Ovary (tissue), 9 donors: ENCODE measurements around the gene NID1. TPM values are rescaled to one million over a fixed set of nuclear protein-coding genes. Genes with fewer than 3 reads are reported as not detected.
"Not testable (repeated sequence)": the region's sequence is repeated elsewhere in the genome, so short reads cannot be mapped to it uniquely, and the experiment has no call there.

Source experiments
- DNase-seq, 5 donors: peaks; one replicate each; pipeline ENCODE4 v3.0.0-alpha.2; 2019 to 2020
- H3K27ac ChIP-seq, 2 donors: fragments of 200-600 bp; one replicate each; pipeline versions ENCODE4 v1.5.1 to v1.8.0; 2019 to 2022
- H3K27me3 ChIP-seq: fragments of 200-600 bp; one replicate; pipeline ENCODE4 v1.8.0; 2022
- H3K36me3 ChIP-seq: fragments of 200-600 bp; sonication (generic); one replicate; pipeline ENCODE4 v1.5.1; 2019
- H3K4me1 ChIP-seq: one replicate; pipeline ENCODE4 v1.8.1; 2013; ENCODE audit warnings: mild to moderate bottlenecking, moderate library complexity; ENCODE audit not compliant: insufficient read depth
- H3K4me3 ChIP-seq: fragments of 200-600 bp; sonication (generic); one replicate; pipeline ENCODE4 v1.5.1; 2017
- H3K9me3 ChIP-seq, 2 donors: fragments of 200-600 bp in 1 of 2; sonication (generic) in 1 of 2; one replicate each; pipeline versions ENCODE4 v1.5.1 to v1.8.1; 2013 to 2019; ENCODE audit warnings: mild to moderate bottlenecking in 1 of 2, moderate library complexity in 1 of 2
- EP300 ChIP-seq: sonication (generic); formaldehyde crosslinking; IDR thresholded peaks from one replicate; pipeline ENCODE4 v1.6.1; 2017; ENCODE audit warnings: antibody characterized with exemption
- POLR2A ChIP-seq: fragments of 450-650 bp; IDR thresholded peaks from one replicate; pipeline ENCODE4 v1.6.1; 2017; ENCODE audit warnings: antibody characterized with exemption, mild to moderate bottlenecking, moderate library complexity
- WGBS, 3 donors: extraction: QIAGEN DNeasy Blood & Tissue Kit in 1 of 3; methylation state at CpG; one replicate each; pipeline versions ENCODE4 v1.1.5 to v1.1.7; 2013 to 2017; 5-methylcytosine and 5-hydroxymethylcytosine counted together
- intact Hi-C, 4 donors: fragments of 100-400 bp; cut with DNase I; formaldehyde crosslinking; loops; one replicate each; pipeline versions ENCODE4 v1.11.0 to v1.15.1; 2022 to 2023
- polyA plus RNA-seq, 2 donors: library from polyadenylated mRNA; stranded (reverse); fragments of 200-250 nt in 1 of 2; fragments of 350-450 nt in 1 of 2; fragmentation: Illumina TruSeq in 1 of 2; extraction: RNeasy Lipid Tissue Mini Kit (QIAGEN cat#74804) in 1 of 2; gene quantifications; one replicate each; pipeline ENCODE4 v1.2.3, GENCODE V29; 2013 to 2014
- total RNA-seq, 7 donors: library from RNA; depleted of rRNA in 2 of 7; stranded (reverse); fragments of >200 nt in 2 of 7; fragmentation: NEBNext Ultra II Directional in 3 of 7; extraction: Animal tissue kit (Norgen Biotek cat#: 25700) in 3 of 7; gene quantifications; one replicate each; pipeline versions ENCODE4 v1.1.0 to v1.2.4, GENCODE V29; 2016 to 2023
- TF ChIP-seq, protein P1 (sequence below), 3 donors: fragments of 450-650 bp in 2 of 3; fragments of 200-600 bp in 1 of 3; IDR thresholded peaks; one replicate each; pipeline versions ENCODE4 v1.5.1 to v1.8.0; 2016 to 2022; ENCODE audit warnings: antibody characterized with exemption in 3 of 3, mild to moderate bottlenecking in 1 of 3
- donor health status: DM: no; HTN: no; CAD: no; lungs with moderate emphysema.
- donor health status: DM: no; HTN: no; CAD: no.
- donor health status: Bipolar disorder and iron deficiency.
- donor health status: DM: yes; HTN: yes; CAD: no.
- donor health status: DM: no; HTN: no; CAD: no.
- donor health status: DM: yes; HTN: yes; CAD: no.

Gene NID1
- total and polyA plus RNA-seq, 9 donors, result 59.2 to 147 (median 76.4) TPM

DNA sequence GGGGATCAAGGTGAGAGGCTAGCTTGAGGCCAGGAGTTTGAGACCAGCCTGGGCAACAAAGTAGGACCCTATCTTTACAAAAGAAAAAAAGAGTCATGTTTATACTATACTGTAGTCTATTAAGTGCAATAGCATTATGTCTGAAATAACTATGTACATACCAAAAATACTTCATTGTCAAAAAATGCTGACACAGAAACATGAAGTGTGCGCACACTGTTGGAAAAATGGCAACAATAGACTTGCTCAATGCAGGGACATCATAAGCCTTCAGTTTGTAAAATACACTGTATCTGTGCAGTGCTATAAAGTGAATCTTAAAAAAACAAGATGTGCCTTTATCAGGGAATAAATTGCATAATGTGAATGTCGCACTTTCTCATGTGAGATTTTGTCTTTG is 14.1 kb upstream of the NID1 start:
- 74 to 78% (median 78%) methylated on average over 2 of the region's 2 CpGs for WGBS, 3 donors
- no peak overlapping the region for H3K27ac ChIP-seq
- no peak overlapping the region for H3K4me3 ChIP-seq
- no peaks in the 10 kb centered on the region for H3K4me1 ChIP-seq
- H3K9me3 ChIP-seq, result no peaks in the 10 kb centered on the region
- DNase-seq, result no peak
- intact Hi-C loops, result no loop called here
- no peaks in the 10 kb centered on the region for H3K36me3 ChIP-seq
- no peaks in the 10 kb centered on the region for H3K27me3 ChIP-seq
- TF ChIP-seq, protein P1, sequence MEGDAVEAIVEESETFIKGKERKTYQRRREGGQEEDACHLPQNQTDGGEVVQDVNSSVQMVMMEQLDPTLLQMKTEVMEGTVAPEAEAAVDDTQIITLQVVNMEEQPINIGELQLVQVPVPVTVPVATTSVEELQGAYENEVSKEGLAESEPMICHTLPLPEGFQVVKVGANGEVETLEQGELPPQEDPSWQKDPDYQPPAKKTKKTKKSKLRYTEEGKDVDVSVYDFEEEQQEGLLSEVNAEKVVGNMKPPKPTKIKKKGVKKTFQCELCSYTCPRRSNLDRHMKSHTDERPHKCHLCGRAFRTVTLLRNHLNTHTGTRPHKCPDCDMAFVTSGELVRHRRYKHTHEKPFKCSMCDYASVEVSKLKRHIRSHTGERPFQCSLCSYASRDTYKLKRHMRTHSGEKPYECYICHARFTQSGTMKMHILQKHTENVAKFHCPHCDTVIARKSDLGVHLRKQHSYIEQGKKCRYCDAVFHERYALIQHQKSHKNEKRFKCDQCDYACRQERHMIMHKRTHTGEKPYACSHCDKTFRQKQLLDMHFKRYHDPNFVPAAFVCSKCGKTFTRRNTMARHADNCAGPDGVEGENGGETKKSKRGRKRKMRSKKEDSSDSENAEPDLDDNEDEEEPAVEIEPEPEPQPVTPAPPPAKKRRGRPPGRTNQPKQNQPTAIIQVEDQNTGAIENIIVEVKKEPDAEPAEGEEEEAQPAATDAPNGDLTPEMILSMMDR (IDR thresholded peaks at IDR 0.05), result no peak

DNA sequence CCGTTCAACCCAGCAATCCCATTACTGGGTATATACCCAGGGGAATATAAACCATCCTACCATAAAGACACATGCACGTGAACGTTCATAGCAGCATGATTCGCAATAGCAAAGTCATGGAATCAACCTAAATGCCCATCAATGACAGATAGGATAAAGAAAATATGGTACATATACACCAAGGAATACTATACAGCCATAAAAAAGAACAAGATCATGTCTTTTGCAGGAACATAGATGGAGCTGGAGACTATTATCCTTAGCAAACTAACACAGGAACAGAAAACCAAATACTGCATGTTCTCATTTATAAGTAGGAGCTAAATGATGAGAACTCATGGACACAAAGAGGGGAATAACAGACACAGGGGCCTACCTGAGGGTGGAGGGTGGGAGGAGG is 13.2 kb upstream of the NID1 start:
- intact Hi-C loops, H3K4me1 ChIP-seq, H3K27me3 ChIP-seq, H3K27ac ChIP-seq, H3K9me3 ChIP-seq, H3K4me3 ChIP-seq, DNase-seq, H3K36me3 ChIP-seq: not testable (repeated sequence)
- WGBS, 3 donors, result 93 to 98% (median 97%) methylated on average over 4 of the region's 4 CpGs

DNA sequence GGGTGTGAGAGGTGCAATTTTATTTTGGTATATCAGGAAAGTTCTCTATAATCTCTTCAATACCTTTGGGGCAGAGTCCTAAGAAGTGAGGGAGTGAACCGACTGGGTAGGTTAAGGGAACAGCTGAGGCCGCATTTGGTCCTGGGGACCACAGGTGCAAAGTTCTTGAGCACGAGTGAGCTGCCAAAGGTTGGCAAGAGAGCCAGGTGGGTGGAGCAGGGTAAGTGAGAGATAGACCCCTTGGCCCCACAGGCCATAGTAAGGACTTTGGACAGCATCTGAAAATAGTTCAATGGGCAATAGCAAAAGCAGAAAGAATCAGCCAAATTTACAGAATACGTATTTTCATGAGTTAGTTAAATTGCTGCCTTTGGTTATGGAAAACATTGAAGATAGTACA is 11.0 kb upstream of the NID1 start:
- H3K4me1 ChIP-seq, result no peaks in the 10 kb centered on the region
- H3K4me3 ChIP-seq, result no peak overlapping the region
- DNase-seq, result no peak
- no peaks in the 10 kb centered on the region for H3K27me3 ChIP-seq
- H3K9me3 ChIP-seq, result no peaks in the 10 kb centered on the region
- 43 to 56% (median 56%) methylated on average over 4 of the region's 4 CpGs for WGBS, 3 donors
- no peak overlapping the region for H3K27ac ChIP-seq
- intact Hi-C loops, result no loop called here
- no peaks in the 10 kb centered on the region for H3K36me3 ChIP-seq
- TF ChIP-seq, protein P1 (IDR thresholded peaks at IDR 0.05), result no peak
- TF ChIP-seq POLR2A (no peak), EP300 (no peak)

DNA sequence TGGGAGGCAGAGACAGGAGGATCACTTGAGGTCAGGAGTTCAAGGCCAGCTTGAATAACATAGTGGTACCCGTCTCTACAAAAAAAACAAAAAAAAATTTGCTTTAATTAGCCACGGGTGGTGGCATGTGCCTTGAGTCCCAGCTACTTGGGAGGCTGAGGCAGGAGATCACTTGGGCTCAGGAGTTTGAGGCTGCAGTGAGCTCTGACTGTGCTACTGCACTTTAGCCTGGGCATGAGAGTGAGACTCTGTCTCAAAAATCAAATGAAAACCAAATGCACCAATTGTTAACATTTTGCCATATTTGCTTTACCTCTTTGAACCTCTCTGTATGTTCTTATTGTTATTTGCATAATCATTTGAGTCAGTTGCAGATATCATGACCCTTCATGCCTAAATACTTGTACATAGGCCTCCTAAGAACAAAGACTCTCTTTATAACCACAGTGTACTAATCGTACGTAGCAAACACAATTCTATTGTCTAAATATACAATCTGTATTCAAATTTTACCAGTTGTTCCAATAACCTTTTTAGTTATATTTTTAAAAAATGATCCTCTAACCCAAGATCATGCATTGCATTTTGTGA is 8.5 kb upstream of the NID1 start:
- intact Hi-C loops, result no loop called here
- 80 to 89% (median 83%) methylated on average over 4 of the region's 4 CpGs for WGBS, 3 donors
- Histone ChIP-seq H3K9me3 (no peaks in the 10 kb centered on the region), H3K27ac (no peak overlapping the region), H3K27me3 (no peaks in the 10 kb centered on the region), H3K4me1 (no peaks in the 10 kb centered on the region), H3K4me3 (no peak overlapping the region), H3K36me3 (no peaks in the 10 kb centered on the region)
- TF ChIP-seq, protein P1 (IDR thresholded peaks at IDR 0.05), result no peak
- no peak for TF ChIP-seq EP300
- TF ChIP-seq POLR2A, result no peak
- no peak for DNase-seq

DNA sequence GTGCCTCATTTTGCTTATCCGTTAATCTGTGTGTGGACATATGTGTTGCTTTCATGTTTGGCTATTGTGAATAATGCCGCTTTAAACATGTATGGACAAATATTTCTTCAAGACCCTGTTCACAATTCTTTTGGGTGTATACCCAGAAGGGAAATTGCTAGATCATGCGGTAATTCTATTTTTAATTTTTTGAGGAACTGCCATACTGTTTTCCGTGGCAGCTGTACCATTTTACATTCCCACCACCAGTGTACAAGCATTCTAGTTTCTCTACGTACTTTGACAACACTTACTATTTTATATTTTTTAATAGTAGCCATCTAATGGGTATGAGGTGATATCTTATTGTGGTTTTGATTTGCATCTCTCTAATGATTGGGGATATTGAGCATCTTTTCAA is 7.1 kb upstream of the NID1 start:
- H3K4me3 ChIP-seq, result no peak overlapping the region
- no peak for TF ChIP-seq POLR2A
- TF ChIP-seq, protein P1 (IDR thresholded peaks at IDR 0.05), result no peak
- TF ChIP-seq EP300, result no peak
- H3K36me3 ChIP-seq, result no peaks in the 10 kb centered on the region
- no peaks in the 10 kb centered on the region for H3K9me3 ChIP-seq
- intact Hi-C loops, result no loop called here
- peaks cover 1% of the 10 kb centered on the region for H3K4me1 ChIP-seq
- WGBS, 3 donors, result 83 to 93% (median 92%) methylated on average over 5 of the region's 5 CpGs
- no peaks in the 10 kb centered on the region for H3K27me3 ChIP-seq
- DNase-seq, result no peak
- no peak overlapping the region for H3K27ac ChIP-seq
